NCI-H1436 treated with DMSO at 0.1 percent for 48 hours (cell line): ENCODE results near the gene CHST1.

Experiments
- DNase-seq: peaks from one replicate; lab custom pipeline; 2025; lab: John Stamatoyannopoulos, UW

CHST1 gene

GRCh38 chr11:45644981-45645889, 20.2 kb downstream of the CHST1 start:
- DNase-seq, result no peak

- no peak for DNase-seq
Observed at GRCh38 chr11:45643598-45644260, 21.7 kb downstream of the CHST1 start.

- DNase-seq, result no peak
Observed at GRCh38 chr11:45641961-45642360, 23.5 kb downstream of the CHST1 start.

- no peak for DNase-seq
Observed at GRCh38 chr11:45638051-45638450, 27.4 kb downstream of the CHST1 start.

- no peak for DNase-seq
Observed at GRCh38 chr11:45635907-45636306, 29.5 kb downstream of the CHST1 start.

- DNase-seq, result no peak
Observed at GRCh38 chr11:45625611-45626010, 39.8 kb downstream of the CHST1 start.

- DNase-seq, result no peak
Observed at GRCh38 chr11:45624095-45624494, 41.3 kb downstream of the CHST1 start.

GRCh38 chr11:45622861-45623260, 42.6 kb downstream of the CHST1 start:
- no peak for DNase-seq

- DNase-seq, result no peak
Observed at GRCh38 chr11:45622283-45622682, 43.1 kb downstream of the CHST1 start.

GRCh38 chr11:45621588-45621987, 43.8 kb downstream of the CHST1 start:
- DNase-seq, result no peak

- DNase-seq, result no peak
Observed at GRCh38 chr11:45620243-45620642, 45.2 kb downstream of the CHST1 start.

- DNase-seq, result no peak
Observed at GRCh38 chr11:45618897-45619296, 46.5 kb downstream of the CHST1 start.

GRCh38 chr11:45617871-45618601, 47.4 kb downstream of the CHST1 start:
- DNase-seq, result no peak

- no peak for DNase-seq
Observed at GRCh38 chr11:45616802-45617549, 48.4 kb downstream of the CHST1 start.

GRCh38 chr11:45615182-45615792, 50.1 kb downstream of the CHST1 start:
- no peak for DNase-seq

GRCh38 chr11:45614196-45614828, 51.1 kb downstream of the CHST1 start:
- no peak for DNase-seq

GRCh38 chr11:45610627-45611026, 54.8 kb downstream of the CHST1 start:
- DNase-seq, result no peak

GRCh38 chr11:45609902-45610301, 55.5 kb downstream of the CHST1 start:
- DNase-seq, result no peak

- DNase-seq, result no peak
Observed at GRCh38 chr11:45609337-45609736, 56.1 kb downstream of the CHST1 start.

GRCh38 chr11:45607995-45608394, 57.4 kb downstream of the CHST1 start:
- no peak for DNase-seq
